GM19240 (cell line): Measurements from ENCODE around the gene TBATA.

ENCODE experiments used
- DNase-seq: peaks from one replicate; pipeline ENCODE4 v3.0.0; 2011; ENCODE audit warnings: low spot score; ENCODE audit not compliant: insufficient read length

TBATA gene

GRCh38 chr10:70809011-70809611 lies 23.9 kb upstream of the TBATA start:
- no peak for DNase-seq

DNA sequence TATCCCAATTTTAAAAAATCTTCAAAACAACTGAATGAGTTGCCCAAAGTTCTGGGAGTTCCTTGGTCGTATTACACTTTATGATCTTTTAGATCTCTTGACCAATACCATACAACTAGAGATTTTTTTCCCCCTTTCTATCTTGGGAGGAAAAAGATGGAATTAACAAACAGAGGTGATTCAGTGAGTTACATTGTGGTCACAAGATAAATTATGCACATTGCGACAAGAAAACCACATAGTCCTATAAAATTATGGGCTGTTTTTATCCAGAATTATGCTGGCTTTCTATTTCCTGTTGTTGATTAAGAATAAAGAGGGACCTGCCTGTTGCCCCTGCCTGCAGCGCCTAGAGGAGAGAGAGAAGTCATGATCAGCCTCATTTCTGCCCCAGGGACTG lies 22.4 kb upstream of the TBATA start:
- no peak for DNase-seq

- DNase-seq: no peak
These were observed 21.7 kb upstream of the TBATA start for GRCh38 chr10:70806841-70807240.

DNA sequence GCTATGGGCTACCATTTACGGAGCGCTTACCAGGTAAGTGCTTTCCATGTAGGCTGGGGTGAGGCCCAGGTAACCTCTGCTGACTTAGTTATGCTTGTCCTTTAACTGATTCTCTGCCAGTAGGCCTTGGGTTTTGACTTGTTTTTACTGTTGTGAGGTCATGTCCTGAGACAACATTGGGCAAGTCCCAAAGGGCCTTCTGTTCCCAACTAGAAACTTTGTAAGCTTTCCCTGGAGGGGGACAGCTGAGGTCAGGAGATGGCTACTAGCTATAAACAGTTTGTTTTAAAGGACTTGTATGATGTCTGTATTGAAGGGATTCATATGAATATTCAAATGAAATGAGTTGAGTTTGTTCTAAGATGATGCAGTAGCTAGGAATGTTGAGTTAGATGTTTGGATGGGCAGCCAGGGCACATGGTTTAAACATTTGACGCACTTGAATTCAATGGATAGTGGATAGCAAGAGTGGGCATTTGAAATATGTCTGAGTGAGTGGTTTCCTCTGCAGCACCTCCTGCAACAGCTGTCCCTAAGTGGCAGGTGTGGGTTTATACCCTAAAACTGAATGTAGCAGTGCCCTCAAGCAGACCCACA lies 20.5 kb upstream of the TBATA start:
- DNase-seq: no peak

DNA sequence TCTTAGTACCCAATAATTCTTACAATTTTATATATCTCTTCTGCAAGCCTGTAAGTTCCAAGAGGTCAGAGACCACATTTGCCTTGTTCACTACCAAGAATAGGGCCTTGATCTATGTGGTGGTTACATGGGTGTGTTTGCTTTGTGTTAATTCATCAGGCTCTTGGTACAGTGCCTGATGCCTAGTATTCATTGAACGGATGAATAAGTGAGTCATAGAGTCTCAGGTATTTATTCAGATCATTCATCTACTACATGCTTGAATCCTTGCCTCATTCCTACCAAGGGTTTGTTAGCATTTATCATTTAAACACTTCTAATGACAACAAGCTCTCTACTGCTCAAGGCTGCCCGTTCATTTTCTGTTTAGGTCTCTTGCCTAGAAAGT lies 19.2 kb upstream of the TBATA start:
- DNase-seq: no peak

DNA sequence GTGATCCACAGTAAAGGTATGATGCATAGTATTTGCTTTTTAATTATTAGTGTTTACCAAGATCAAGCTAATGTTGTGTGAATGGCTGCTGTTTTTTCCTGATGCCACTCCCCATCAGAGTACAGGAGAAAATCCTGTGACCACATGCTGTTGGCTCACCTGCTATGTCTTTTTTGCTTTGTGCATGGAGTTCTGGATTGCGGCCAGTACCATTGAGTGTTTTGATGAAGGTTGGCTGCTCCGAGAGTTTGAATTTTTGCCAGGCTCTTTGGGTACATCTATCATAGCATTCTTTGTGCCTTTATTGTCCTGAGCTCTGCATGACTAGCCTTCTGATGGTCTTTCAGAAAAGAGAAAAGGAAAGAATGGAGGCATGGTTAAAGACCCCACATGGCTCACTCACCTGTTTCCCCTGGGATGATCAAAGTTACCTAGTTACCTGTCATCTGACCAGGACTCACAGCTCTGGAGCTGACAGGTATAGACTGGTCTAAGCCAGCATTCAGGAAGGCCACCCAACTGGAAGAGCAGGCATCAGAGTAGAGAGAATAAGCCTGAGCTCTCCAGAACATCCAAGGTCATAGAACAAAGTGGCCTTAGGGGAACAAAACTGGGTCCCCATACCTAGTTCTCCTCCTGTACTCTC lies 18.7 kb upstream of the TBATA start:
- DNase-seq: no peak

DNA sequence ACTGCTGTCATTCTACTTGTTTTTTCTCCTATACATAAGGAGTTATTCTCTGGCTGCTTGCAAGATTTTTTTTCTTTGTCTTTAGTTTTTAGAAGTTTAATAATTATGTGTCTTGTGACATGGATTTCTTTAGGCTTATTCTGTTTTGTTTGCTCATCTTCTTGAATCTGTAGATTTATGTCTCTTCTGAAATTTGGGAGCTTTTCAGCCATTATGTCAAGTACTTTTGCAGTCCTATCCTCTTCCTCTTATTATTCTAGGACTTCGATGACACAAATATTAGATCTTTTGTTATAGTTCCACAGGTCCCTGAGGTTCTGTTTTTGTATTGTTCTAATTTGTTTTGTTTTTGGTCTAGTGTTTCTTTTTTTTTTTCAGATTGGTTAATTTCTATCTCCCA lies 16.7 kb upstream of the TBATA start:
- DNase-seq: no peak

DNA sequence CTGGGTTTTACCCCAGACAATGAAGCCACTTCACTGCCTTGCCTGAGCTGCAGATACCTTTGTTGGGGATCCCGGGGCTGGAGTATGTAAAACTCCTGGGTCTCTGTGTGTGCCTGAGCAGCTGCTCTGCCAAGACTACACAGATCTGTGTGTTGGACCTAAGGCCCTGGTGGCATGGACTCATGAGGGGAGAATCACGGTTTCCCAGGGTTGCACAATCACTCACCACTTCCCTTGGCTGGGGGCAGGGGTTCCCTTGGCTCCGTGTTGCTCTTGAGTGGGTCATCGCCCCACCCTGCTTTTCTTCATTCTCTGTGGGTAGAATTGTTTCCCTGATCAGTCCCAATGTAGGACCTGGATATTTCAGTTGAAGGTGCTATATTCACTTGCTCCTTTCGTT lies 13.9 kb upstream of the TBATA start:
- no peak for DNase-seq

DNA sequence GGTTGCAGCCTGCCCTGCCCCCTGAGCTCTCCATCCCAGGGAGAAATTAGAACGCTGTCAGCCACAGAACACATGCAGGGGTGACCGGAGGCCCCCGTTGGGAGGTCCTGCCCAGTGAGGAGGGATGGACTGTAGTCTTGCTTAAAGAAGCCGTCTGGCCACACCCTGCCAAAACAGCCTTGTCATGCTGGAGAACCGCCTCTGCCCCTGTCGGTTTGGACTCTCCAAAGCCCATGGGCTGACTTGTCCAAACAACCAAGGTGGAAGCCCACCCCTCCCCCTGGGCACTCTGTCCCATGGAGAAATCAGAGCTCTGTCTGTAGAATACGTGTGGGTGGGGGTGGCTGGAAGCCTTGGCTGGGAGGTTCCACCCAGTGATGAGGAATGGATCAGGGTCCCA lies 12.7 kb upstream of the TBATA start:
- no peak for DNase-seq

GRCh38 chr10:70795613-70796012 lies 10.4 kb upstream of the TBATA start:
- DNase-seq: no peak

DNA sequence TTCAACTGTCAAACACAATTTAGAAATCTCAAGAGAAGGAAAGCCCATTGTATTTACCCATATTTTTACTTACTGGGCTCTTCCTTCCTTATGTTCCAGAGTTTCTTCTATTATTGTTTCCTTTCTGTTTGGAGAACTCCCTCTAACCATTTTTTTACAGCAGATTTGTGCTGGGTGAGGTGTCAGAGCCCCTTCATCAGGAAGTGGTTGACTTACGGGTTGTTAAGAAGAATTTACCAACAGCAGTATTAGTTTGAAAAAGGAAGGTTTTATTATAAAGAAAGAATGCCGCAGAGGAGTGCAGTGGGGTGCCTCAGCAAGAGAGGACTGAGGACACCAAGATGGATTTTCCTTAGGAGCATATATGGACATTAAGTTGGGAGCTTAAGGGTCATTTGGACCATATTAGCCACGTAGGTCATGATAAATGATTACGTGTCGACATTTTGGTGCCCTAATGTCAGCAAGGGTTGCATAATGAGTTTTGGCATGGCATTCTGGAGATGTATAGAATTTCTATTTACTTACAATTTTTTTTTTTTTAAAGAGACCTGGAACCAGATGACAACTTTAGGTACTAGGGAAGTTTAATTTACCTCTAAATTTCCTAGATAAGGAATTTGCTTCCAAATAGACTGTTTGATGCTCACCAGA lies 6.3 kb upstream of the TBATA start:
- DNase-seq: no peak

GRCh38 chr10:70786799-70787415 lies 1.7 kb upstream of the TBATA start:
- no peak for DNase-seq

- DNase-seq: no peak
These were observed 706 bp downstream of the TBATA start for GRCh38 chr10:70784471-70784870.

DNA sequence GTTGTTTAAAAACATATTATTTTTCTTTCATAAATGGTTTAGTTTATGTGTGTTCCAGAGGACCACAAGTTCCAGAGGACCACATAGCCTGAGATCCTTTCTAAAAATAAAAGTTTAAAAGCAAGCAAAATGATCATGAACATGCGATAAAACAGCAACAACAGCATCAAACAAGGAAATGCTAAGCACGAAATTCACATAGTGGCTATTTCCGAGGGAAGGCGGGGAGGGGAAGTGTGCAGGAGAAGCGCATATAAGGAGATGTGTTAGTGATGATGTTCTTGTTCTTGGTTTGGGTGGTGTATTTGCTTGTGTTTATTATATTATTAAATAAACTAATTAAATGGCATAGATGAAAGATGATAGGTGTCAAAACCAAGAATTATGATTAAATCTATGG lies 1.2 kb downstream of the TBATA start:
- no peak for DNase-seq

- DNase-seq: no peak
These were observed 2.2 kb downstream of the TBATA start for GRCh38 chr10:70782746-70783680.

DNA sequence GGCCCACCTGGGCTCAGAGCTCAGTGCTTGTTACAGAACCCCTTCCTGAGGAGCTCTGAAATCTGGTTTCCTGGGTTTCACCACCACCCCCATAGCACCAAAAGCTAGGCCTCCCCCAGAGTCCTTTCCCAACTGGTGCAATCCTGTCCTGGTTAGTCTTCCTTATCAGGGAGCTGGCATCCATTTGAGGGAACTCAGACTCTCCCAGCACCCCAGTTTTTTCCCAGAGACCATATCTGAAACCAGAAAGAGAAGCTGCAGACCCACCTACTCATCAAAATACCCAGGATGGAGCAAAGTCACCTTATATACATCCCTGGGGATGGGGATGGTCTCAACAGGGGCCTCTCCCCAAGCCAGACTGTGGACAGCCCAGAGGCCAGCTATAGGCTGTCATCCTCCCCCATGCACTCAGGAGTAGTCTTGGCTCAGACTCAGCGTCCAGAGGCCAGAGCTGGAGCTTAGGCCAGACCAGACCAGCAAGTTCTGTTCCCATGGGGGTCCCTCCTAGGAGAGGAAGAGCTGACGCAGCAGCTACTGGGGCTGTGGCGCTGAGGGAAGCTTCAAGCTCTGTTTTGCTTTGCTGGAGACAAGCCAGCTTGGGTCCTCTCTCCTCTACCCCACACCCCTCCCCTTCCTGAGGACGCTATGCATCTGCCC lies 3.0 kb downstream of the TBATA start:
- DNase-seq: no peak

DNA sequence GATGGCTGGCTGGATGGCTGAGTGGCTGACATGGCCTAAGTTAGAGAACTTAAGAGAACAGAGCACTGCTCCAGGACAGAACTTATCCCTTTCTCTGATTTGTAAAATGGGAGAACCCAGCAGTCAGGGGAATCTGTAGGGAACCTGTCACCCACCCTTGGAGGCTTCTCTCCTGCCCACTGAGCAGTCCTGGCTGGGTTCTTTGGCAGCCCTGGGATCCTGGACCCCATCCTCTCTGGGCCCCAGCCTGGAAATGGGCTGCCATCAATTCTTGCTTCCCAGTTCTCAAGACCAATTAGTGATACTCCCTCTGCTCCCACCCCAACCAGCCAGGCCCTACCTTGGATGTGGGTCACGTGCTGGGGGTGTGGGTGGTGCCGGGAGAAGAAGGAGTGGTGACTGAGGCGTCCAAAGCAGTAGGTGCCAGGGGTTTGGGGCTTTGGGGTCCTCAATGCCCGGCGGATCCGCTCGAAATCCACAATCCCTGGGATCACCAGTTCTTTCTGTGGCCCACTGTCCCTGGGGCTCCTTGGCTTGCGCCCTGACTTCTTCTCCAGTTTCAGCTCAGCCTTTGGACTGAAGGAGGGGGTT lies 3.6 kb downstream of the TBATA start:
- DNase-seq: no peak

GRCh38 chr10:70780772-70781171 lies 4.4 kb downstream of the TBATA start:
- DNase-seq: no peak

DNA sequence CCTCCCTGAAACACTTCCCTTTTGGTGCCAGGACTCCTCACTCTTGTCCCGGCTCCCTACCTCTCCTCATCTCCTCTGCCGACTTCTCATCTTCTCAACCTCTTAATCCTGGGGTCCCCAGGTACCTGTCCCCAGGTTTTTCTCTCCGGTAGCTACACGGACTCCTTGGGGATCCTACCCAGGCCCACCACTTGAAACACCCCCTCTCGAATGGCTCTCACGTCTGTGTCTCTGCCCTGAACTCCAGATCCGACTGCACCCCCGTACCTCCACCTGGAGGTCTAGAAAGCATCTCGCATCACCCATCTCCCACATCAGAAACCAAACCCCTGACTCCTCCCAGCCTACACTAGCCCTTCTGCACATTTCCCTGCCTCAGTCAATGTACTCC lies 4.8 kb downstream of the TBATA start:
- DNase-seq: no peak
